HG03521 (cell line): ENCODE data around the gene FOS.
A peak's percentile ranks its signal among the peaks of the same experiment; 100 is the strongest.

ENCODE experiments used
- ATAC-seq: cut with Tn5 transposase; IDR thresholded peaks from one replicate; pipeline ENCODE4 v1.9.1; 2021; ENCODE audit warnings: mild to moderate bottlenecking, moderate library complexity; ENCODE audit not compliant: unreplicated experiment

Gene FOS

DNA sequence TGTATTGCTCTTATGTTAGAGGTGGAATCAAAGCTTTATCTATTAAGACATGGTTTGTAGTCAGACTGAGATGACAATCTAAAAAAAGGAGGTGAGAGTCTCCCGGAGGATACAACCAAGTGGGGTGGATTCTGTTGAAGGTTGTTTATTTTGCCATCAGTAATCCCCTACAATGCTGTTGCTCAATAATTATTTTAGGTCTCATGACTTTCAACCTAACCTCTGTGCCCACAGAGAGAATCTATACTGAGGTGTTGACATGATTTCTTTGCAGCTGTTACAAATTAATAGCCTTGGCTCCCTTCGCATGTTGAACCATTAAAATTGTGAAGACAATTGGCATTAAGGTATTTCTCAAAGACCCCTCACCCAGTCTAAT, 28.7 kb upstream of the FOS start:
- no peak for ATAC-seq

GRCh38 chr14:75250800-75251199, 27.8 kb upstream of the FOS start:
- ATAC-seq = no peak

DNA sequence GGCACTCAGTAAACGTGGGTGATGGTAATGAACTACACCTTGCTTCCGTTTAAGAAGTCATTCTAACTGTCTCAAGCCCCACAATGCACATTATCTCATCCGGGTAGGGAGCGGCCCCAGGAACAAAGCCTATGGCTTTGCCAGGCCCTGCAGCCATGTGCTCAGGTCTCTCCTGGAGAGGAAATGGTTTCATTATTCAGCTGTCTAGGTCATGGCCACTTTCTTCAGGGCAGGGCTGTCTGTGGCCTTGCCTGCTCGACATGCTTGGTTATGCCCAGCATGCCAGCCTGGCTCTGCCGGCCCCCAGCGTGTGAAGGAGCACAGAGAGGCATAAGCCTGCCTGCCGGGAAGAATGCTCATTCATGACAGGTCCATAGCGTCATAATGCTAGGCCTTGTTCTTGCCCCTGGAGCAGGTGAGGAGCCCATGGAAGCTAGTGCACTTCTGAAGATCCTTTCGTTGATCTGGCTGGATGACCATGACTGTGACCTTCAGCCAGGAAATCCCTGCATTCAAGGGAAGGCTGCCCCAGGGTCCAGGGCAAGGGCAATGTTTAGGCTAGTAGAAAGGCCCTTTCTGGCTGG, 26.3 kb upstream of the FOS start:
- ATAC-seq = no peak

DNA sequence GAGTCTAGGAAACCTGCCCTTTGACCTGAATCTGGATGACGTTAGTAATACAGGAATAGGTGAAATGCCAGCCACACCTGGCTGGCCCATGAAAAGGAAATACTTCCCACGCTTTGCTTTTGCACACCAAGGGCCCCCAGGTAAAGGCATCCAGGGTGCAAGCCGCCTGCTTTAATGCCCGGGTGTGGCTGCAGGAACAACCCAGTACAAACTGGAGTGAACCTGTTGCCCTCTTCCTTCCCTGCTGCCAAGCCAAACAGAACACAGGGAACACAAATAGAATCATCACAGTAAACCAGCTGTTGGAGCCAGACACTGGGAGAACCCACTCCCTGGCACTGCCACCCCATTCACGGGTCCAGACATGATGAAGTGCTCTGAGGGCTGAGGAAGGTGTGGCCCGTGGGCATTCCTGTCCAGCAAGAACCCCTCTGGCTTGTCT, 24.2 kb upstream of the FOS start:
- no peak for ATAC-seq

DNA sequence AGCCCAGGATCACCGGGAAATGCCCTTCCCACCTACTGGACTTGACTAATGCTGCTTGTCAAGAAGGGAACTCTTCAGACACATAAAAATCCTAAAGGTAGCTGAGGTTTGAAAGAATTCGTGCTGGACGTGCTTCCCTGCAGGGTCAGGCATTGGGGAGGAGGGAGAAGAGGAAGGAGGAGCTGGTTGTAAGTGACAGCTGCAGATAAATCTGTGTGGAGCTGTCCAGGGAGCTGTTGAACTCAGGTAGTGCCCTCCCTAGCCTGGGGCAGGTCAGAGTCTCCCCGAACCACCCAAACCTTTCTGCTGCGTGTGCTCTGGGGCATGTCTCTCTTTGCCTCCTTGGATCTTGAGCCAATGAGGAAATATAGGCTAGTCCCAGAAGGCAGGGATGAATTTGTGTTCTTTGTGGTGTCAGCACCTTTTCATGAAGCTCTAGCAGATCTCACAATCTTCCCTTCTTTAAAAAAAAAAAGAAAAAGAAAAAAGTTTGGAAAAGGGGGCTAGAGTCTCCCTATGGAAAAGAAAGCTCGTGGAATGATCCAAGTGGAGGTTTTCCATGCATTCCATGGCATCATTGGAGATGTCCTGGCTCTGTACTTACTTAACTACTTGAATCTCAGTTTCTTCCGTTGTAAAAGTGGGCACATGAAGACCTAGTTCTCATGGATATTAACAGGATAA, 23.6 kb upstream of the FOS start:
- no peak for ATAC-seq

GRCh38 chr14:75258079-75258802, 20.4 kb upstream of the FOS start:
- peak; percentile 31 for ATAC-seq

- peak; percentile 94 for ATAC-seq
These were observed 19.7 kb upstream of the FOS start for GRCh38 chr14:75258803-75259509.

GRCh38 chr14:75259510-75259855, 19.1 kb upstream of the FOS start:
- no peak for ATAC-seq

DNA sequence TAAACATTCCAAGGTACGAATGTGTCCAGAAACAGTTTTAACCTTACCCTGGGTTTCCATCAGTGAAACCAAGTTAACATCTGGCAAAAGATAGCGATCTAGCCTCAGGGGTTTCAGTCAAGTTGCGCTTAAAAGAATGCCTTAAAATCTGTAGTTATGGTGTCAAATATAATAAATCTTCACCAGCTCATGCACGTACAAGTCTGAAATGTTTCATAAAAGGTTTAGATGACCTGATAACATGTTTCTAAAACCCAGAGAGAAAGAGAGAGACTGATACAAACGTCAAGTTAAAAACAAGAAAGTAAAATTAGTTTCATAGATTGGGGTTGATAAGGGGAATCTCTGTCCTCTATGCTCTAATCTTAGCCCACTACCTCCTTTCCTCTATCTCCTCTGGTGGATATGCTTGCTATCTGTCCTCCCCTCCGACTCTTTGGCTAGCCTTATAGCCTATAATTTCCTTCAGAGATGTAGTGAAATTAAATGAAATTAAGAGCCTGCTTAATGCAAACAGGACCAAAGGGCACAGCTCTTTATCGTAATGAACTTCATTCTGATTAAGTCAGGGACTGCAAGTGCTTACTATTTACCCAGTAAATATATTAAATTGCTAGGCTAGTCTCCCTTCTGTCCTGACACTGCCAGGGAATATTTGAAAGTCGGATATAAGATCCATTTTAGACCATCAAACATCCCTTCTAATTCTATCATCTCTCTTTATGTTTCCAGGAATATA, 18.4 kb upstream of the FOS start:
- no peak for ATAC-seq

DNA sequence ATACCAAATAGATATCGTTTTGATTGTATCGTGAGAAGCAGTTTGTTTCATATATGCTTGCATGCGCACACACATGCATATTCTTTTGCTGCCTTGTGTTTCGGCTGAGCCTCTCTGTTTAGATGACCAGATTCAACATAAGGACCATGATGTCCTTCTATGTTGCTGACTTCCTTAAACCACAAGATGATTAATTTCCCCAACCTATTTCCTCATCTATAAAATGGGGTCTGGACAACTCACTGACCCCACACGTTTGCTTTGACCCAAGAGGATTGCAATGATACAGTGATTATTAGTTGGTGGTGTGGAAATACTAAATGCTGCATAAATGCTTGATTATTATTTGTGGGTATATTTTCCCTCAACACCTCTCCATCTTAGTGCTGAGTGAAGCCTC, 16.8 kb upstream of the FOS start:
- ATAC-seq = no peak

- no peak for ATAC-seq
These were observed 16.0 kb upstream of the FOS start for GRCh38 chr14:75262641-75263040.

GRCh38 chr14:75264036-75264435, 14.6 kb upstream of the FOS start:
- ATAC-seq = no peak

DNA sequence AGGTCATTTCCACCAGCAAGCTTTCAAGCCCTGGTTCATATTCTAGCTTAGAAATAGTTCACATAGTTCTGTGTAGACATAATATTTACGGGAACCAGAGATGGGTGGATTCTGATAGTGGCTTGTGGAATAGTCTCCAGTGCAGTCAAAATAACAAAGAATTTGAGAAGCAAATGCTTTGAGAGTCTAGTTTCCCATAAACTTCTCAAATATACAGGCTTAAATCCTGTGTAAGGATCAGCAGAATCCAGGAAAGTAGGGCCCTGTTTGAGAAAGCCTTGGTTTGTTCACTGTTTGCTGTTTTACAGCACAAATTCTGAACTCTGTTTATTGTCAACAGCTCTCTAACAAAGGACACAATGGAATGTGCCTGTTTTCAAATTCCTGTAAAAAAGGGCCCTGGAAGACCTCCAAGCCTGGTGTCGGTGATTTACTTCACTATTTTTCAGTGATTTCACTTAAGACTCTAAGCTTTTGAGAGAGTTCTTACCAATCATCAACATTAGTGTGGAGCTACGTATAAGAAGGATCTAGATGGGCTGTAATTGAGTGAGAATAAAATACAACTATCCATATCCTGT, 11.4 kb upstream of the FOS start:
- no peak for ATAC-seq

DNA sequence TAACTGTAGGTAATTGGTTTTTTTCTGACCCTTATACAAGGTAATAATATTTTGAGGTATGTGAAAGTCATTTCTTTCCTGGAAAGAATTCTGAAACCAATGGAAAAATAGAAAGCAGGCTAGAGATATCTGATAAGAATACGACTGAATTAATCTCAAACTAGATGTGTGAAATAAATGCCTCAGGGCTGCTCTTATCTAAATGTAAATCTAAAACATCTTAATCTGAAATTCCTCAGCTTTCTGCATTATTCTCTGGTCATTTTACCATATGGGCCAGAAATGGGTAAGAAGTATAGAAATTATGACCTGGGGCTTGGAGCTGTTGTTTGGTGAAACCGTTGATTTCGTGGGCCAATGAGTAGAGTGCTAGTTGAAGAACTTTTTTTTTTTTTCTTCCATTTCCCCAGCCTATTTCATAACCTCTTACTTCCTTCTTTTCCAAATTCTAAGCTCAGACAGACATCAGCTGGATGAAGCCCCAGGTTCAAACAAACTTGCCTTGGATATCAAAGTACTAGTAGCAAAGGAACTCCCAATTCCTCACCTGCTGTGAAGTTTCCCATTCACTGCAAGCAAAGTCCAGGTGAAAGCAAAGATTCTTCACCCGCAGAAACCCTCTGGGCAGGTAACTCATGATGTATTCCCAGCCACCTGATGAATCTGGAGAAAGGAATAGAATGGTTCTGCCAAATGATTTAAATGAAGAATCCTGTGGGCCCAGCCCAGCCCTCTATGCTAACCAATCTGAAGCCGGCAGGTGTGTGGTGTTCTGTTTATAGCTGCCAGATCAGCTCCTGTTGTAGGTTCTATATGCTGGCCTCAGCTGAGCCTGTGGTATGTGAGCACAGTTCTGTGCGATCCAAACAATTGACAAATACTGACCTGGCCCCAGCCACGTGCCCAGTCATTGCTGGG, 9.7 kb upstream of the FOS start:
- ATAC-seq = no peak

DNA sequence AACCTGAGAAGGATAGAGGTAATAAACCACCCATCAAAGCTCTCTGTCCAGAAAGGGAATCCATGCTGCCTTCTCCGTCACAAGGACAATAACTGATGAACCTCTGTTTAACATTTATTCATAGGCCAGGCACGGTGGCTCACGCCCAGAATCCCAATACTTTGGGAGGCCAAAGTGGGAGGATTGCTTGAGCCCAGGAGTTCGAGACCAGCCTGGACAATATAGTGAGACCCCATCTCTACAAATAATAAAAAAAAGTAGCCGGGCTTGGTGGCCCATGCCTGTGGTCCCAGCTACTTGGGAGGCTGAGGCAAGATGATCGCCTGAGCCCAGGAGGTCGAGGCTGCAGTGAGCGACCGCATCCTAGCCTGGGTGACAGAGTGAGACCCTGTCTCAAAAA, 7.1 kb upstream of the FOS start:
- no peak for ATAC-seq

- ATAC-seq = no peak
These were observed 5.2 kb upstream of the FOS start for GRCh38 chr14:75273272-75274049.

DNA sequence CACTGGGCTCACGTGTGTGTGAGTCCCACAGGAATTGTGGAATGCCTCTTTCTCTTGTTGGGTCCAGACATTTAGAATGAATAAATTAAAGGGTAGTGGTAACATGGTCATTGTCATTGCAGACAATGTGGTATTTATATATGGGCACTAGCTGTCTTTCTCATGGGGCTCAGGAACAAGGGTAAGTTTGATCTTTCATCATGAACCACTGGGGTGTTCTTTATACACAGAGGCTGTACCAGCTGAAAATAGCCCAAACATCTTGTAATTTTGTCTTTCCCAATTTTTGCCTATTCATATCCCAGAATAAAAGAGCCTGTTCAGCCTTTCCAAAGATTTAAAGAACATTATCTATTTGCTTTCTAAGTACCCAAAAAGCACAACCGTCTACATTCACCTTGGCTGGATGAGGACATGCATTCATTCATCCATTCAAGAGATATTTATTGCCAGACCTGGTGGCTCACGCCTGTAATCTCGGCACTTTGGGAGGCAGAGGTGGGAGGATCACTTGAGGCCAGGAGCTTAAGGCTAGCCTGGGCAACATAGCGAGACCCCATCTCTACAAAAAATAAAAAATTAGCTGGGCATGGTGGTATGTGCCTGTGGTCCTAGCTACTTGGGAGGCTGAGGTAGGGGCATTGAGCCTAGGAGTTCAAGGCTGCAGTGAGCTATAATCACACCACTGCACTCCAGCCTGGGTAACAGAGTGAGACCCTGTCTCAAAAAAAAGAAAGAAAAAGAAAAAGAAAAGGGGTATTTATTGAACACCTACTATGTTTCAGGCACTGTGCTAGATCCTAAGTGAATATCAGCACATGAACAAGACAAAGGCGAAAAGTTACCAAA, 4.4 kb upstream of the FOS start:
- no peak for ATAC-seq
